DMS 273 (cell line): Measurements from ENCODE around the gene CCDC174.

ENCODE experiments used
- DNase-seq: peaks from one replicate; lab custom pipeline; 2025; ENCODE audit not compliant: unreplicated experiment; lab: John Stamatoyannopoulos, UW

CCDC174 gene

DNA sequence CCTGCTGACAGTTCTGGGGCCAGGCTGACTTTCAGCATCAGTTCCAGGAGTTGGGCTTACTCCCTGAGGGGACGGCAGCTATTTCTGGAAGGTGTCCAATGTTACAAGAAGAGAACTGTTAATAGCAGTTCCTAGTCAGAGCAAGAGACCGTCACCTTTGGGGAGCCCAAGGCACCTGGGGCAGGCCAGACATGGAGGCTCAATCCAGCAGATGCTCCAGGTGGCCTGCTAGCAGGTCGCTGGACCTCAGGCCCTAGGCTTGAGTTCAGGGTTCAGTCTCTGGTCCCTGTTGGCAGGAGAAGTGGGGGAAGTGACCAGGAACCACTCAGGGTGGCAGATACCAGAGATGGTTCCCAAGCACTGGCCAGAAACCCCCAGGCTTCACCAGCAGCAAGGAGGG lies 49.3 kb downstream of the CCDC174 start:
- no peak for DNase-seq

DNA sequence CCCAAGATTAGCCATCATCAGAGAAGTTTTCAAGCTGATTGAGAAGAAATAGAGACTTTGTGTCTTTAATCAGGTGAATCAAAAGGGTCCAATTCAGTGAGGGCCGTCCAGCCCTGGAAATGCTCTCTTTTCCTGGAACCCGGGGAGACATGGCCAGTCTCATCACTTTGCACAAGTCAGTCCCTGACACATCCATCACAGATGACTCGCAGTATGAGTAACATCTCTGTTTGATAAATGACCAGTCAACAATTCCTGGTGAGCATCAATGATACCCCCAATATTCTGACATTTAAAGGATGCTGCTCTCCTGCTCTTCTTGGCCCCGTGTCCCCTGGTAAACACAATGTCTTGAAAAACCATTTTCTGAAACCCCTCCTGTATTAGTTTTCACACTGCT lies 50.1 kb downstream of the CCDC174 start:
- no peak for DNase-seq

DNA sequence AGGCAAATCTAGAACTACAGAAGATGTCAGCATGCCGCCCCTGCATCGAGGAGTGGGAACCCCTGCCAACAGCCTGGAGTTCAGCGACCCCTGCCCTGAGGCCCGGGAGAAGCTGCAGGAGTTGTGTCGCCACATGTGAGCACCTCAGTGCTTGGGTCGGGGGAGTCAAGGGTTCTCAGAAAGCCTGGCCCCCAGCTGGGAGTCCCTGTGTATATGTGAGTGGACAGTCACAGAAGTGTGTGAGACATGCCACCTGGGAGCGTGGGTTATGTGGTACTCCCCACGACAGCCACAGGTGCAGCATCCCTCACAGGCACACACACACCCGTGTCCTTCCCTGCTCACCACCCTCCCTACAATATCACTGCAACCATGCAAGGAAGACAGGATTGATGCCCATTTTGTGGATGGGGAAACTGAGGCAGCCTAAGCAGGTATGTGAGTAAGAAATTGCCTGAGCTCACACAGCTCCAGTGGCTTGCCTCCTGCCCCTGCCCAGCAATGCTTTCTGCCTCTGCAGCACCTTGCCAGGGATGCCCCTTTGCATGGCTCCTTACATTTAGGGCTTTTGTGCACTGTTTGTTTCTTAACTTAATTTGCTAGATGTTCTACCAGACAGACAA lies 51.7 kb downstream of the CCDC174 start:
- DNase-seq: no peak

DNA sequence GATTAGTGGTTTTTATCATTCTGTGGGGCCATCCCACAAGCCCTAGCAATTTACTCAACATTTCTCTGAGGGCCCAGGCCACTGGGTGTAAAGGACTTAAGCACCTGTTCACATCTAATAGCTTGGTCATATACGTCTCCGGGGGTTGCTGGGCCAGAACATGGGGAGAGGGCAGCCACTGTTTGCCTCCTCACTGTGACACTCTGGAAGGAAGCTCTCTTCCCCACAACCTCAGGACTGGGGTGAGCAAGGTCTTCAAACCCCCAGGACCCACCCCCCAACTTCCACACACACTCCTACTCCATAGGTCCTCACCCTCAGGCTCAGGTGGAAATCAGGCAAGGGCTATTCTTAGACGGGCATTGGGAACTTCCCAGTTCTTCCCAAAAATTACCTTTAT lies 52.2 kb downstream of the CCDC174 start:
- no peak for DNase-seq

DNA sequence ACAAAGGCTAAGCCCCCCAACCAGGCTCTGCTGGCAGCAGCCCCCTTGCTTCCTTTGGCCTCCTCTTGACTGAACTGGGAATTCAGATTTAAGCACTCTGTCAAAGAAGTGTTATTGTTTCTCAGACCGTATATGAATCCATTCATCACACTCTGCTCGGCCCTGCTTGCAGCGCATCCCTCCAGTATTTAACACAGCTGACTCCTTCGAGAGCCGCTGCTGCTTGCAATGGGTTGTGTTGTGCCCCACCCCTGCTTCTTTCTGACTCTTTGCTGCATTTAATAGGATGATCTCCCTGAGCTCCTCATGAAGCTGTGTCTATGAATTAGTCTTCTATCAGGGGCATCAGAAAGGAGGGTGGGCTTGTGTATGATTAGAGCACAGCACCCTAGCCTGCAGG lies 54.5 kb downstream of the CCDC174 start:
- DNase-seq: no peak

DNA sequence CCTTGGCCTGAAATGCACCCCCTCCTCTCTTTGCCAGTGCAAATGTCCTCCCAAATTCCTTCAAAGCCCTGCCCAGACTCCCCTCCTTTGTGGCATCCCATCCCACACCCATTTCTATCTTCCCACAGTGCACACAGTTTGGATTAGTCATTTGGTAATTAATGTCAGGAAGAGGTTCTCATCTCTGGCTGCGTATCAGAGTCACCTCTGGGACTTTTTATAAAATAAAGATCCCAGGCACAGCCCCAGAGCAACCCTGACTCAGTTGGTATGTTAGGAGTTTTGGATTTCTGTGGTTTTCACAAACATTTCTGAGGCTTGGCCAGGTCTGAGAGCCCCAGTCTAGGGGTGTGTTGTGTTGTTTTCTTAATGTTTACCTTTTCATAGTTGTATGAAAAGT lies 65.0 kb downstream of the CCDC174 start:
- no peak for DNase-seq

DNA sequence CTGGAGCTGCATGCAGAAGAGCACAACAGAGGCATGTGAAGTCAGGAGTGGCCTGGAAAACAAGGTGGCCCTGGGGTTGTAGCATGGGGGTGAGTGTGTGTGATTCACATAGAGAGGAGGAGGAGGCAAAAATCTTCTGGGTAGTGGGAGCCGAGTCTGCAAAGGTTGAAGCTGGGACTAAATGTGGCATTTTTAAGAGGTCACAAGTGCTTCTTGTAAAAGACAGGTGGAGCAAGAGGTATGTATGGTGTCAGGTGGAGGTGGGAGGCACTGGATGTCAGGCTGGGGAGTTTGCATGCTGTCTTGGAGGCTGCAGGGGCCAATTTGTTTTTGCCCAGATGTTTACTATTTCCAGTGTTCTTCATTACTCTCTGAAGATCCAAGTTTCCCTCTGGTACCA lies 65.7 kb downstream of the CCDC174 start:
- no peak for DNase-seq

DNA sequence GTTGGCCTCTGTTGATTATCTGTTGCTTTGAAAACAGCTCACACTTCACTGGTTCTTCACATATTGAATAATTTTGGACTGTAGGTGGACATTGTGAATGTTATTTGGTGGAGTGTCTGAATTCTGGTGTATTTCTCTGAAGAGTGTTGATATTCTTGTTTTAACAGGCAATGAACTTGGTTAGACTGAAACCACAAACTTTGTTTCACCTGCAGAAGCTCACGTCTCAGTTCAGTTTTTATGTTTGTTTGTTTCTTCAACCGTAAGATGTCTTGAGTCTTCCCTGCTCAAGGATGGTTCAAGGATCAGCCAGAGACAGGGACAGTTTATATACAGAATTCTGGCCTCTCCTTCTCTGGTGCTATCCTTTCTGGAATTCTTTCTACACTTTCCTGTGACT lies 67.0 kb downstream of the CCDC174 start:
- no peak for DNase-seq

DNA sequence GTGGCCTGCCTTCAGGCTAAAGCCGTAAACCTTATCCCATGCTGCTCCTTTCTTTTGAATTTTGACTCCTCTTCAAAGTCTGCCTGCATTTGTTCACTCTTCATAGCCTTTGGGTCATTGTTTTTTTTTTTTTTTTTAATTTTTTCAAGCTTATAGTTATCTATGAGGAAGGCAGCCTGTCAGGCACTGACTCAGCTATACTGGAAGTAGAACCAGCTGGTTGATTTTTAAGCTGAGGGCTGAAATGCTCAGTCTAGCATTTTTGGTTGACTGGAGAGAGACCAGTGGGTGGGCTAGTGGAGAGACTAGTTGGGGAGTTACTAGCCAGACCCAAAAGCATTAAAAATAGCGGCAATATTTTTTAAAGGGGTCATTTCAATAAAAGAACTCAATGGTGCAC lies 67.4 kb downstream of the CCDC174 start:
- DNase-seq: no peak

DNA sequence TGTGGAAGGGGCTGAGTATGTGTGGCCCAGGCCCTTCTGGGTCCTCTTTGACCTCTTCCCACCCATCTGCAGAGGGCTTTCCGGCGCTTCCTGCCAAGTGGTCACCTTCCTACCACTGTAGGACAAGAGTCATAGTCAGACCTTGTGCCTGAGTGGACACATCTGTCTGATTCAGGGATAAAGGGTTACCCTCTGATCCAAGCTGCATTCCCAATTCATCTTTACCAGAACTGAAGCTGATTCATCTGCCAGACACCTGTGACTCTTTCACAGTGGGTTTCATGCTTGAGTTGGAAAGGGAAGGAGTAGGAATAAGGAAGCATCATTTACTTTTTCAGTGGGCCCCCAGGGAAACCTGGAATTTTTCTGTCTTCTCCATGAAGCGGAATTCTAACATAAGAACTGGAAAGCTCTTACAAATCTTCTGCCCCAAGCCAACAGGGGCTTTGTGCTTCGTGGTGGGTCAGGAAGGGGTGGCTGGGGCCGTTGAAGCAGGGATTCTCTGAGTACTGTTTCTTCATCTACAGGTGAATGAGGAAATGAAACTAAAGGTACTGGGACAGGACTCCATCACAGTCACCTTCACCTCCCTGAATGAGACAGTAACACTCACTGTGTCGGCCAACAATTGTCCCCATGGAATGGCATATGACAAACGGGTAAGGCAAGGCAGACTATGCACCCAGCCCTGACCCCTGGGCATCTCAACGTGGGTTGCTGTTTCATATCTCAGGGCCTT lies 69.7 kb downstream of the CCDC174 start:
- no peak for DNase-seq
